ENCODE measurements around the gene CHMP1A.
"Not testable (repeated sequence)": the region's sequence is repeated elsewhere in the genome, so short reads cannot be mapped to it uniquely, and the experiment has no call there.

- TF ChIP-seq, protein P1, sequence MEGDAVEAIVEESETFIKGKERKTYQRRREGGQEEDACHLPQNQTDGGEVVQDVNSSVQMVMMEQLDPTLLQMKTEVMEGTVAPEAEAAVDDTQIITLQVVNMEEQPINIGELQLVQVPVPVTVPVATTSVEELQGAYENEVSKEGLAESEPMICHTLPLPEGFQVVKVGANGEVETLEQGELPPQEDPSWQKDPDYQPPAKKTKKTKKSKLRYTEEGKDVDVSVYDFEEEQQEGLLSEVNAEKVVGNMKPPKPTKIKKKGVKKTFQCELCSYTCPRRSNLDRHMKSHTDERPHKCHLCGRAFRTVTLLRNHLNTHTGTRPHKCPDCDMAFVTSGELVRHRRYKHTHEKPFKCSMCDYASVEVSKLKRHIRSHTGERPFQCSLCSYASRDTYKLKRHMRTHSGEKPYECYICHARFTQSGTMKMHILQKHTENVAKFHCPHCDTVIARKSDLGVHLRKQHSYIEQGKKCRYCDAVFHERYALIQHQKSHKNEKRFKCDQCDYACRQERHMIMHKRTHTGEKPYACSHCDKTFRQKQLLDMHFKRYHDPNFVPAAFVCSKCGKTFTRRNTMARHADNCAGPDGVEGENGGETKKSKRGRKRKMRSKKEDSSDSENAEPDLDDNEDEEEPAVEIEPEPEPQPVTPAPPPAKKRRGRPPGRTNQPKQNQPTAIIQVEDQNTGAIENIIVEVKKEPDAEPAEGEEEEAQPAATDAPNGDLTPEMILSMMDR (IDR thresholded peaks at IDR 0.05; ENCODE audit: control extremely low read depth in 1 of 3, insufficient read depth in 1 of 3, low read depth in 1 of 3, low read length in 3 of 3) = not testable (repeated sequence)
- TF ChIP-seq CBX5 (IDR thresholded peaks at IDR 0.05; ENCODE audit: low read depth, low read length); SP2 (IDR thresholded peaks at IDR 0.05; ENCODE audit: low read length); EZH2 (IDR thresholded peaks at IDR 0.05; ENCODE audit: low read depth, low read length, severe bottlenecking); KDM1A (IDR thresholded peaks at IDR 0.05; ENCODE audit: borderline replicate concordance, low read length); POLR2AphosphoS5 (IDR thresholded peaks at IDR 0.05; ENCODE audit: low read depth, low read length); ZNF274 (IDR thresholded peaks at IDR 0.05; ENCODE audit: borderline replicate concordance, extremely low read depth, low read length); CEBPB (IDR thresholded peaks at IDR 0.05; ENCODE audit: low read depth, low read length); CBX8 (IDR thresholded peaks at IDR 0.05; ENCODE audit: borderline replicate concordance, low read depth, low read length); RAD21 (IDR thresholded peaks at IDR 0.05 in 1 of 2, conservative IDR thresholded peaks at IDR 0.05 in 1 of 2; ENCODE audit: low read depth in 2 of 2, low read length in 2 of 2); POLR2A (IDR thresholded peaks at IDR 0.05; ENCODE audit: control extremely low read depth in 1 of 2, low read depth in 2 of 2, low read length in 2 of 2); POU5F1 (IDR thresholded peaks at IDR 0.05; ENCODE audit: low read depth, low read length): not testable (repeated sequence)
Measured at GRCh38 chr16:89671565-89671964, 14.1 kb upstream of the CHMP1A start.

Measured in H1 (cell line).